ENCODE results near the gene CRKL. TPM values are rescaled to one million over a fixed set of nuclear protein-coding genes. Genes with fewer than 3 reads are reported as not detected.

The CRKL gene
- total RNA-seq, 1 donor from 2014 or later, result 59.5 TPM

GRCh38 chr22:20953668-20954500, 36.7 kb downstream of the CRKL start:
- H4K20me1 ChIP-seq (ENCODE audit: insufficient read depth, low read length), result peaks cover 63% of the 10 kb centered on the region
- H3K4me1 ChIP-seq (ENCODE audit: insufficient read depth, low read length), result peaks cover 14% of the 10 kb centered on the region
- peaks cover 42% of the 10 kb centered on the region for H3K79me2 ChIP-seq (ENCODE audit: insufficient read depth, low read length)
- FAIRE-seq (no peak), DNase-seq (ENCODE audit: low read depth) (no peak)
- H2AFZ ChIP-seq (ENCODE audit: low read depth, low read length), result no peak overlapping the region
- Mint-ChIP-seq H3K36me3 (ENCODE audit: low read depth, unreplicated experiment) (peaks cover 7% of the 10 kb centered on the region), H3K4me3 (ENCODE audit: unreplicated experiment) (no peak overlapping the region), H3K9me3 (ENCODE audit: unreplicated experiment) (no peaks in the 10 kb centered on the region), H3K4me1 (ENCODE audit: low read depth, unreplicated experiment) (peaks cover 29% of the 10 kb centered on the region), H3K27me3 (ENCODE audit: low read depth, unreplicated experiment) (no peaks in the 10 kb centered on the region), H3K27ac (ENCODE audit: unreplicated experiment) (peak overlapping the region; percentile 36)
- H3K27ac ChIP-seq (ENCODE audit: low read depth, low read length), result no peak overlapping the region
- no peak overlapping the region for H3K9ac ChIP-seq (ENCODE audit: low read length)
- TF ChIP-seq CTCF (IDR thresholded peaks at IDR 0.05; ENCODE audit: insufficient read depth, low read depth, low read length), result no peak
- TF ChIP-seq EZH2 (IDR thresholded peaks at IDR 0.05; ENCODE audit: insufficient read depth, low read length), result no peak
- H3K4me2 ChIP-seq (ENCODE audit: low read length), result no peak overlapping the region
- H3K36me3 ChIP-seq (ENCODE audit: insufficient read depth, low read length), result peaks cover 32% of the 10 kb centered on the region
- H3K9me3 ChIP-seq (ENCODE audit: insufficient read depth, low read depth, low read length), result no peaks in the 10 kb centered on the region
- H3K27me3 ChIP-seq (ENCODE audit: insufficient read depth, low read length), result no peaks in the 10 kb centered on the region
- H3K4me3 ChIP-seq (ENCODE audit: insufficient read depth, low read depth, low read length), result no peak overlapping the region

DNA sequence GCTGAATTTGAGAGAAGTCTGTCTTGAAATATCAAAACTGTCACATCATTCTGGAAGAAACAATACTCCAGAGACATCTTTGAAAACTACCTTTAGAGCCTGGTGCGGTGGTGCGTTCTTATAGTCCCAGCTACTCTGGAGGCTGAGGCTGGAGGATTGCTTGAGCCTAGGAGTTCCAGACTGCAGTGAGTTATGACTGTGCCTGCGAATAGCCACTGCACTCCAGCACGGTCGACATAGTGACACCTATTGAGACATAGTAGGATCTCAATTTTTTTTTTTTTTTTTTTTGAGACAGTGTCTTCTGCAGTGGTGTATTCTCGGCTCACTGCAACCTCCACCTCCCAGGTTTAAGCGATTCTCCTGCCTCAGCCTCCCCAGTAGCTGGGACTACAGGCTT, 38.3 kb downstream of the CRKL start:
- Mint-ChIP-seq H3K4me1 (ENCODE audit: low read depth, unreplicated experiment) (peaks cover 23% of the 10 kb centered on the region), H3K4me3 (ENCODE audit: unreplicated experiment) (no peak overlapping the region), H3K9me3 (ENCODE audit: unreplicated experiment) (no peaks in the 10 kb centered on the region), H3K27ac (ENCODE audit: unreplicated experiment) (no peak overlapping the region), H3K27me3 (ENCODE audit: low read depth, unreplicated experiment) (no peaks in the 10 kb centered on the region), H3K36me3 (ENCODE audit: low read depth, unreplicated experiment) (peaks cover 7% of the 10 kb centered on the region)
- Histone ChIP-seq H3K4me1 (ENCODE audit: insufficient read depth, low read length) (peaks cover 14% of the 10 kb centered on the region), H3K4me3 (ENCODE audit: insufficient read depth, low read depth, low read length) (no peak overlapping the region), H3K27ac (ENCODE audit: low read depth, low read length) (no peak overlapping the region), H3K79me2 (ENCODE audit: insufficient read depth, low read length) (peaks cover 27% of the 10 kb centered on the region), H2AFZ (ENCODE audit: low read depth, low read length) (no peak overlapping the region), H3K4me2 (ENCODE audit: low read length) (no peak overlapping the region), H3K36me3 (ENCODE audit: insufficient read depth, low read length) (peaks cover 26% of the 10 kb centered on the region), H3K27me3 (ENCODE audit: insufficient read depth, low read length) (no peaks in the 10 kb centered on the region), H4K20me1 (ENCODE audit: insufficient read depth, low read length) (peaks cover 46% of the 10 kb centered on the region), H3K9ac (ENCODE audit: low read length) (no peak overlapping the region), H3K9me3 (ENCODE audit: insufficient read depth, low read depth, low read length) (no peaks in the 10 kb centered on the region)
- DNase-seq (ENCODE audit: low read depth) (no peak), FAIRE-seq (no peak)
- TF ChIP-seq EZH2 (IDR thresholded peaks at IDR 0.05; ENCODE audit: insufficient read depth, low read length) (no peak), CTCF (IDR thresholded peaks at IDR 0.05; ENCODE audit: insufficient read depth, low read depth, low read length) (no peak)

Measured in astrocyte (in vitro differentiated cells and primary cell).